Esophagus muscularis mucosa (tissue), 4 donors: Measurements from ENCODE around the gene TRIM7.
"Not testable (repeated sequence)": the region's sequence is repeated elsewhere in the genome, so short reads cannot be mapped to it uniquely, and the experiment has no call there.

Source experiments
- CTCF ChIP-seq, 3 experiments: fragments of 200-600 bp in 2 of 3; fragments of 450-650 bp in 1 of 3; sonication (generic) in 2 of 3; IDR thresholded peaks; one replicate each; pipeline ENCODE4 v1.5.1; 2017 to 2019; ENCODE audit warnings: antibody characterized with exemption in 3 of 3, mild to moderate bottlenecking in 2 of 3, moderate library complexity in 1 of 3
- EP300 ChIP-seq: sonication (generic); formaldehyde crosslinking; IDR thresholded peaks from one replicate; pipeline ENCODE4 v1.6.1; 2017; ENCODE audit warnings: antibody characterized with exemption
- POLR2A ChIP-seq: fragments of 450-650 bp; IDR thresholded peaks from one replicate; pipeline ENCODE4 v1.6.1; 2017; ENCODE audit warnings: antibody characterized with exemption, moderate library complexity, mild to moderate bottlenecking, low read depth
- POLR2AphosphoS5 ChIP-seq, 2 donors: sonication (generic); formaldehyde crosslinking; IDR thresholded peaks; one replicate each; pipeline ENCODE4 v1.6.1; 2017; ENCODE audit warnings: antibody characterized with exemption in 2 of 2

GRCh38 chr5:181177559-181177958, 27.4 kb downstream of the TRIM7 start:
- TF ChIP-seq CTCF (IDR thresholded peaks at IDR 0.05); POLR2A; EP300; POLR2AphosphoS5 (IDR thresholded peaks at IDR 0.05): not testable (repeated sequence)
